Heart left ventricle (tissue), 13 donors: ENCODE measurements around the gene AFAP1L1.

Source experiments
- CTCF ChIP-seq, 12 donors: fragments of 200-600 bp; sonication (generic) in 4 of 12; IDR thresholded peaks; one replicate each; pipeline versions ENCODE4 v1.5.0 to v1.8.0; 2018 to 2022; ENCODE audit warnings: antibody characterized with exemption in 12 of 12, mild to moderate bottlenecking in 5 of 12
- POLR2A ChIP-seq, 2 donors: fragments of 450-650 bp; IDR thresholded peaks; one replicate each; pipeline ENCODE4 v1.6.1; 2017; ENCODE audit warnings: antibody characterized with exemption in 2 of 2, mild to moderate bottlenecking in 2 of 2, moderate library complexity in 2 of 2
- donor health status: ischemic (EF 13 %, LVEDD 7.1; RV severe dilation, severe dysfunction).
- donor health status: DM: no; HTN: yes; CAD: no.
- donor health status: DM: no; HTN: no; CAD: no.
- donor health status: ischemic (EF 25% LVEDD 6.9; RV normal size, moderate dysfunction).
- donor health status: ischemic (EF 25% LVEDD 5.7; RV mildly dilated, moderate dysfunction).
- donor health status: ischemic (EF 35%, LVEDD 5.7; RV mildly dilated, moderate dysfunction).
- donor health status: nonischemic (EF 11% LVEDD 7.7; RV severe dilation, severe dysfunction).
- donor health status: DM: yes; HTN: yes; CAD: no.
- donor health status: PGD.
- donor health status: ischemic (EF 29% LVEDD 5.4; RV normal size, mild dysfunction).
- donor health status: nonischemic (EF 23%, LVEDD 6.1; RV moderate dilation, normal function).

- TF ChIP-seq CTCF (IDR thresholded peaks at IDR 0.05) (no peak), POLR2A (IDR thresholded peaks at IDR 0.05) (no peak)
These were observed 88.6 kb downstream of the AFAP1L1 start for GRCh38 chr5:149360272-149360671.
